GM19238 (cell line): Measurements from ENCODE around the gene TGFBR3L.
A peak's percentile ranks its signal among the peaks of the same experiment; 100 is the strongest.
"Not testable (repeated sequence)": the region's sequence is repeated elsewhere in the genome, so short reads cannot be mapped to it uniquely, and the experiment has no call there.

Experiments
- DNase-seq: peaks from one replicate; pipeline ENCODE4 v3.0.0; 2011; ENCODE audit warnings: low spot score; ENCODE audit not compliant: insufficient read length

Gene TGFBR3L

DNA sequence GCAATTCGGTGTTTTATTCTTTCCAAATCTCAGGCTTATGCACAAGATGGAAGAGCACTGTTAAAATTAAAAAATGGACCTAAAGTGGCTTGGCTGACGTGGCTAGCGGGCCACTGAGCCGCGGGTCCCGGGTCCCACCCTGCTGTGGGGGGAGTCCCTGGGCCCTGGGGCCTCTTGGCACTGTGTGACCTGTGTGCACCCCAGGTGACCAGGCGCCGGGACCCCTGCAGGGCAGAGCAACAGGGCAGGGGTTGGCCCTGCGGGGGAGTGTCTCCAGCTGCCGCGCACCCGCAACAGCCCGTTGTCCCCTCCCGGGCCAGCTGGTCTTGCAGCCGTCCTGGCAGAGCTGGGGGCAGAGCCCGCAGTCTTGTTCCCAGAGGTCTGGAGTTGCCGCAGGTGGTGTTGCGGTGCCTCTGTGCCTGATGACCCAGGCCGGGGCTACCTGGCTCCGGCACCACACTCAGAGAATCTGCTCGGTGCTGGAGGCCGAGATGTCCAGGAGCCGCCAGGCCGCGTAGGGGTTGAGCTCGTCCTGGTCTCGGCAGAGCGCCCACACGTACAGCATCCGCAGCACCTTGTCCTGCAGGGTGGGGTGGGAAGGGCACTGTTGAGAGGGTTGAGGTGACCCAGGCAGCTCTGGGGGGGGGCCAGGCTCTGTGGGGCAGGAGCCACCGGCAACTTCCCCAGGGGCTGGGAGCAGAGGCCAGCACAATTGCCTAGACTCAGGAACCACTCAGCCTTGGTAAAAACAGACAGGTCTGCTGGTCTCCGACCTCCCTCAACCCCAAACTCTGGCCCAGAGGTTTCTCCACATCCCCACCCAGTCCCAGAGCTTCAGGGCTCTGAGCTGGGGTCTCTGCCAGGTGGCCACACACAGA is 12.3 kb downstream of the TGFBR3L start:
- no peak for DNase-seq

- no peak for DNase-seq
Measured at GRCh38 chr19:7927605-7928333, 13.1 kb downstream of the TGFBR3L start.

GRCh38 chr19:7928334-7928706 is 13.7 kb downstream of the TGFBR3L start:
- DNase-seq: no peak

GRCh38 chr19:7928741-7929701 is 14.4 kb downstream of the TGFBR3L start:
- no peak for DNase-seq

GRCh38 chr19:7930030-7930429 is 15.4 kb downstream of the TGFBR3L start:
- DNase-seq: not testable (repeated sequence)

- no peak for DNase-seq
Measured at GRCh38 chr19:7930765-7931164, 16.1 kb downstream of the TGFBR3L start.

DNA sequence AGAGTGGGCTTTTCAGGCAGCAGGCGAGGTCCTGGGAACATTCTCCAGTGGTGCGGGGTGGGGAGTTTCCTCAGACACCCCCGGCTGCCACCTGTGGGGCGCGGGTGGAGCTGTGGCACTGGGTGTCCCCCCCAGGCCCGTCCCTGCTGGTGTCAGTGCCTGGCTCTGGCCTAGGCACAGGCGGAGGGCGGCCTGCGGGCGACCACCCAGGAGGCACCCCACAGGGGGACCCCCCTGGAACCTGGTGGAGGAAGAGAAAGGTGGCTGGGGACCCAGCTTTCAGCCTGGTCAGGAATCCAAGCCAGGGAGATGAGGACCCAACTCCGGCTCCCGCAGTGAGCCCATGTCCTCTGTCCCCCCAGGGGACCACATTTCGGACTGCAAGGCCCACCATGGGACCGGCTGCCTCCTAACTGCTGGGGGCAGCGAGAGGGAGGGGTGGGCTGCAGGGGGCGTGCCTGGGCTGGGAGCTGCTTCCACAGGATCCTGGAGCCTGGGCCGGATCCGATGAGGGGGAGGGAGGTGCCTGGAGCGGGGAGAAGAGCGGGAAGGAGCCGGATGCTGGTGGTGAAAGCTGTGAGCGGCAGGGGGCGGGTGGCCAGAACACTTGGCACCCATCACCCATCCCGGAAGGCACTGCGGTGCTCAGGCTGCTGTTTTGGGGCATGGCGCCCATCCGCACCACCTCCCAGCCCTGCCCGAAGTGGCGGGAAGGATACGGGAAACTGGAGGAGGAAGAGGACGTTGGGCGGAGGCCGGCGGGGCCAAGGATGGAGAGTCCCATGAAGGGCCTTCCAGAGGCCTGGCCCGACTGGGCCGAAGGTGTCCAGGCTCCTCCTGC is 16.8 kb downstream of the TGFBR3L start:
- DNase-seq: no peak

DNA sequence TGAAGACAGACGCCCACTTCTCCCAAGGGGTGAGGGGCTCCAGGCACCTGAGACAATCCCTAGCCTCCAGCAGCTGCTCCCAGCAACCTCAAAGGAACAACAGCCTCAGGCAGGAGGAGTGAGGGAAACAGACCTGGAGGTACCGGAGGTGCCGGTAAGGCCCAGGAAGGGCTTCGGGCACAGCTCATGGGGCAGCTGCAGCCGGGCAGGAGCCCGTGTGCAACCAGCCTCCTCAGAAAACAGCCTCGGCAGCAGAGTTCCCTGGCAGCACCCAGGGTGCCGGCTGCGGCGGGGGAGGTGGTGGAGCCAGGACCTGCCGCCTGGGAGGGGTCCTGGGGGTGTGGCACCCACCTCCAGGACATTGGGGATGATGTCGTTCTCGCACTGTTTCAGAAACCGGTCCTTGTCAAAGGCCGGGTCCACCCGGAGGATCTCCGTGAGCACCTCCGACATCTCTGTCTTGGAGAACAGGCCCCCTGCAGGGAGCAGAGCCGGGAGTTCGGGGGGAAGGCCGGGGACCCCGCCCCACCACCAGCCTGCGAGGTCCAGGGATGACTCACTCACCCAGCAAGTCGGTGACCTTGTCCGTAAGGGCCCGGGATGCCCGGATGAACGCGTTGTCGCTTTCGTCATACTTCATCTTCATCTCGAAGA is 17.8 kb downstream of the TGFBR3L start:
- DNase-seq: no peak

- DNase-seq: no peak
Measured at GRCh38 chr19:7932930-7933300, 18.3 kb downstream of the TGFBR3L start.

DNA sequence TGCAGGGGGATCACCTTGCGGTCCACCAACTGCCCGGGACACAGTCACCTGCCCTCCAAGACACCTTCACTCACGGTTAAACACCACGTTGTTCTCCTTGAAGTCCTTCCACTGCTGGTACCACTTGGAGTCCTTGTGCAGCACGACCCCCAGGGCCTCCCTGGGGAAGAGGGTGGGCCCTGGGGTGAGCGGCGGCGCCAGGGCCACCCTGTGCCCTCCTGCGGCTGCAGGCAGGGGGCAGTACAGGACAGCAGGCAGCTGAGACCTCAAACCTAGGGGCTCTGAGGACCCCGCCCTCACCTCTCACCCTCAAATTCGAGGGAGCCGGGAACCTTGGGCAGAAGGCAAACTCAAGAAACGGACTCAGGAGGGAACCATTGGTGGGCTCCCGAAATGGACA is 18.8 kb downstream of the TGFBR3L start:
- DNase-seq: no peak

- no peak for DNase-seq
Measured at GRCh38 chr19:7933828-7934725, 19.4 kb downstream of the TGFBR3L start.

DNA sequence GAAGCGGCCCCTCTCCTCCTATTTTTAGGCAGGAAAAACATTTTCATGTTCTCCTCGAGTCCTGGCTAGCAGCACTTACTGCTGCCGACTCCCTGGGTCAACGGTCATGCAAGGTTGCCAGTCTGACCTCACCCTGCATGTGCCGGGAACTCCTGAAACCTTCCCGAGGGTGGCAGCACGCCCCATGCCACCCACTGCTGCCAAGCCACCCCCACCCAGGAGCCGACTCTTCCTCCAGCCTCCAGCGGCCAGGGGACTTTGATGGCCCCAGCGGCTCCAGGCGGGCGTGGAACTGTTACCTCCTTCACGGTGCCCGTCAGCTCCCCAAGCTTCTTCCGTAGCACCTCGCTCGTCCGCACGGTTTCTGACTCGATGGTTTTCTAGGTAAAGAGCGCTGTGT is 20.1 kb downstream of the TGFBR3L start:
- DNase-seq: no peak

DNA sequence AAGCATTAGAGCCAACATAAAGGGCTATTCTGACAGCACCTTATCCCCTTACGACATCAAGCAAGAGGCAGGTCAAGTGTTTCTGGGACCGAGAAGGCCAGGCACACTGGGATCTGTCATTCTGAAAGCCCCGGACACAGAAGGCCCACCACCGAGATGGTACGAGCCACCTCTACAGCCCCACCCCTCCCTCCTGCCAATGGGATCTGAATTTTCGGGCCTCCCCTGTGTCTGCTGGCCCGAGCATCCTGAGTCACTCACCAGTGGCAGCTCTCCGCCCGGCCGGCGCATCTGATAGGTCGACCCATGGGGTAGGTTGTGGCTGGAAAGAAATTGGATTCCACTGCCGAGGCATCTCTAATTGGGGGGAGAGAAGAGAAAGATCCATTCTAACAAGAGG is 26.2 kb downstream of the TGFBR3L start:
- DNase-seq: no peak

DNA sequence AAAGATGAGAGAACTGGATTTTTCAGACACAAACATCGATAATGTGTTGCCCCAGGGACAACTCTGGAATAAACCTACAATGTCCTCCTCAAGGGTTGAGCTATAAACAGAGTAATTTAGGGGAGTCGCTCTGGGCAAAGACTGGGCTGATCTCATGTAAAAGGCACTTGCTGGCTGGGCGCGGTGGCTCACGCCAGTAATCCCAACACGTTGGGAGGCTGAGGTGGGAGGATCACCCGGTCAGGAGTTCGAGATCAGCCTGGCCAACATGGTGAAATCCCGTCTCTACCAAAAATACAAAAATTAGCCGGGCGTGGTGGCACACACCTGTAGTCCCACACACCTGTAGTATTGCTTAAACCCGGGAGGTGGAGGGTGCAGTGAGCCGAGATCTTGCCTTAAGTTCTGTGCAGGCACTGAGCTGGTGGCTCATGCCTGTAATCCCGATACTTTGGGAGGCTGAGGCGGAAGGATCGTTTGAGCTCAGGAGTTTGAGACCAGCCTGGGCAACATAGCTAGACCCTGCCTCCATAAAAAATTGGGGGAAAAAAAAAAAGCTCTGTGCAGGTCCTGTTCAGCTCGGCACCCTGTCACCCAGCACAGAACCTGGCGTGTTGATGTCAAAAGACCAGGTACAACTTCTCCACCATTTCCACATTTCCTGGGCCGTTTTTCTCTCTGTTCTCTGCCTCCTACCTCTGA is 27.4 kb downstream of the TGFBR3L start:
- no peak for DNase-seq

GRCh38 chr19:7942981-7943443 is 28.4 kb downstream of the TGFBR3L start:
- no peak for DNase-seq

GRCh38 chr19:7943444-7944176 is 29.0 kb downstream of the TGFBR3L start, which contains the start of gene TIMM44:
TIMM44 (minus strand) TSS chr19:7943666; CDS start chr19:7943651, 15 bp downstream.
- peak; percentile 97 for DNase-seq

GRCh38 chr19:7944177-7944761 is 29.6 kb downstream of the TGFBR3L start:
- DNase-seq: peak; percentile 54
